Epithelial cell of esophagus (primary cell): ENCODE data around the gene TAGLN.

Source experiments
- DNase-seq: peaks from one replicate; pipeline ENCODE4 v3.0.0; 2010; ENCODE audit warnings: low read depth
- H3K4me3 ChIP-seq: 2 replicates; pipeline ENCODE4 v1.5.1; 2011; ENCODE audit warnings: mild to moderate bottlenecking, low read length, control low read depth
- TF ChIP-seq, protein P1 (sequence below): IDR thresholded peaks from 2 replicates; pipeline ENCODE4 v1.5.1; 2011; ENCODE audit warnings: low read depth, mild to moderate bottlenecking, low read length, control low read depth, inconsistent platforms; ENCODE audit not compliant: insufficient read depth; ENCODE audit errors: missing control alignments

The TAGLN gene

GRCh38 chr11:117175781-117176180 is 23.4 kb upstream of the TAGLN start:
- DNase-seq: no peak
- TF ChIP-seq, protein P1, sequence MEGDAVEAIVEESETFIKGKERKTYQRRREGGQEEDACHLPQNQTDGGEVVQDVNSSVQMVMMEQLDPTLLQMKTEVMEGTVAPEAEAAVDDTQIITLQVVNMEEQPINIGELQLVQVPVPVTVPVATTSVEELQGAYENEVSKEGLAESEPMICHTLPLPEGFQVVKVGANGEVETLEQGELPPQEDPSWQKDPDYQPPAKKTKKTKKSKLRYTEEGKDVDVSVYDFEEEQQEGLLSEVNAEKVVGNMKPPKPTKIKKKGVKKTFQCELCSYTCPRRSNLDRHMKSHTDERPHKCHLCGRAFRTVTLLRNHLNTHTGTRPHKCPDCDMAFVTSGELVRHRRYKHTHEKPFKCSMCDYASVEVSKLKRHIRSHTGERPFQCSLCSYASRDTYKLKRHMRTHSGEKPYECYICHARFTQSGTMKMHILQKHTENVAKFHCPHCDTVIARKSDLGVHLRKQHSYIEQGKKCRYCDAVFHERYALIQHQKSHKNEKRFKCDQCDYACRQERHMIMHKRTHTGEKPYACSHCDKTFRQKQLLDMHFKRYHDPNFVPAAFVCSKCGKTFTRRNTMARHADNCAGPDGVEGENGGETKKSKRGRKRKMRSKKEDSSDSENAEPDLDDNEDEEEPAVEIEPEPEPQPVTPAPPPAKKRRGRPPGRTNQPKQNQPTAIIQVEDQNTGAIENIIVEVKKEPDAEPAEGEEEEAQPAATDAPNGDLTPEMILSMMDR: no peak
- no peak overlapping the region for H3K4me3 ChIP-seq

DNA sequence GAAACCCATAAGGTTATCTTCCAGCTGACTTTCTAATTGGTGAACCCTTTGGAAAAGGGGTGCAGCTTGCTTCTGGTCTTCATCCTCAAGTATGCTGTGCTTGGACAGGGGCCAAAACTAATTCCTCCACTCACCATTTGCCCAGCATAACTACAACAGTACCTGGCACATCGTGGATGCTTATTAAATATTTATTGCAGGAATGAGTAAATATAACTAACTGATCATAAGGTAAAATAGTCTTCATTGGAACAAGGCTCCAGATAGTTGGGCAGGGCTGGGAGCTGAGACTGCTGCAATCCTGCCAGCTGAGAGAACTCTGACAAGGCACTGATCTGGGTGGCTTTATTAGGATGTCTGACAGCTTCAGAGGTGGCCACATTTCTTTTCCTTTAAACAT is 23.0 kb upstream of the TAGLN start:
- no peak for DNase-seq
- TF ChIP-seq, protein P1: no peak
- no peak overlapping the region for H3K4me3 ChIP-seq

GRCh38 chr11:117177534-117178209 is 21.5 kb upstream of the TAGLN start:
- DNase-seq: peak; percentile 31
- H3K4me3 ChIP-seq: peak overlapping the region; percentile 74
- TF ChIP-seq, protein P1: no peak

DNA sequence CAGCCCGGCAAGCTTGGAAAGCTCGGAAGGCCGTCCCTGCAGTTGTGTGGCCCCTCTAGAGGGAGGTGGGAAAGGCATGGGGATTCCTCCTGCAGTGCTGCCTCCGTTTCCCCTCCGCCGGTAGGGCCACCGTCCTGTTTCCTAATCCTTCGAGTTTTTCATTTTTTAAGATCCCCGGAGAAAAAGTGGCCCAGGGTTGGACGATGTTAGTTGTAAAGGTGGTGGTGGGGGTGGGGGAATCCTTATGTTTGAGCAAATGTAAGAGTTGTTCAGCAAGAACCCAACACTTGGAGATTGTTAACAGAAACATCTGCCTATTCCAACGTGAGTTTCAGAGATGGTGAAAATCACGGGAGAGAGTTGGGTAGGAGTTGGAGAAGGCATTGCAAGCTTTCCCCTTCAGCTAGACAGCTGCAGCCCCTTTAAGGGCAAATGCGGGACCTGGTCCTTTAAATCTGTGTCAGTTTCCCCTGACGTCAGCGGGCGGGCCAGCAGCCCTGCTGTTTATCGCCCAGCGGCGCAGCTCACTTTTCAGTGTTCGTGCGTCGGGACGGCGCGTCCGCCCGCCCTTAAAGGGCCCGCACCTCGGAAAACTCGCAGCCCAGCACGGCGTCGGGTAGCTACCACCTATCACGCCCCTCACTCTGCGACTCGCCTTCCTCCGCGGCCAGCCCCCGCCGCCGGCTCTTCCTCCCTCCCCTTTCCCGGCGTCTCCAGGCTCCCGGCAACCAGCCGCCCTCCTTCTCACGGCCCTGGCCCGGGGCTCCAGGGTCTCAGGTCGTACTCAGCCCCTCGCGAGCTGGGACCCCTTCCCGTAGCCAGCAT is 20.7 kb upstream of the TAGLN start, which contains the start of gene SIDT2:
Gene SIDT2 (plus strand): TSS at position 534 of the 825 bp plus-strand sequence. CDS start 521 bp downstream, outside the sequence.
- TF ChIP-seq, protein P1: no peak
- peak; percentile 93 for DNase-seq
- H3K4me3 ChIP-seq: peak within 1 kb of the TSS; percentile 74

GRCh38 chr11:117179048-117179999 is 19.8 kb upstream of the TAGLN start:
- no peak for DNase-seq
- H3K4me3 ChIP-seq: peak overlapping the region; percentile 74
- TF ChIP-seq, protein P1: no peak

DNA sequence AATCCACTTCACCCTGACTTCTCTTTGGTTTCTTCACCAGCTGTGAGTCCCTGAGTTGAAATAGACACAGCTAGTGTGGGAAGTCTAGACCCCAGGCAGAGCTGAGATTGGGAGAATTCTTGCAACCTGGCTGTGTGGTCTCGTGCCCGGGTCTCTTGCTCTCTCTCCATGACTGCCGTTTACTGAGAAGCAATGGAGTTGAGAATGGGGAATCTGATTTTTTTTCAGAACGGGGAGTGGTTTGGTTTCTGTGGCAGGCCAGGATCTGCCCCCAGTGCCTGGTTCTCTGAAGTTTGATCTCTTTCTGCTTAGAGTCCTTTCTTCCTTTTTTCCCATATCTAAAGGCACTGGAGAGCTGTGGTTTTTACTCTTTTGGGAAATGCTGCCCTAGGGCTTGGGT is 19.1 kb upstream of the TAGLN start:
- DNase-seq: no peak
- H3K4me3 ChIP-seq: peak overlapping the region; percentile 74

More for the DNA sequence above, 19.1 kb upstream of the TAGLN start:
- TF ChIP-seq, protein P1: no peak
